Measurements from ENCODE around the gene SNX3.
A peak's percentile ranks its signal among the peaks of the same experiment; 100 is the strongest.

SNX3 gene

GRCh38 chr6:108169464-108170331 lies 91.1 kb downstream of the SNX3 start:
- no peak for DNase-seq

- peak; percentile 97 for DNase-seq
Observed at GRCh38 chr6:108168501-108169463, 92.1 kb downstream of the SNX3 start.

- no peak for DNase-seq
Observed at GRCh38 chr6:108168090-108168463, 92.8 kb downstream of the SNX3 start.

GRCh38 chr6:108167449-108168089 lies 93.3 kb downstream of the SNX3 start:
- DNase-seq = peak; percentile 75

GRCh38 chr6:108166664-108167448 lies 94.0 kb downstream of the SNX3 start:
- DNase-seq = no peak

- DNase-seq = peak; percentile 92
Observed at GRCh38 chr6:108165714-108166663, 94.9 kb downstream of the SNX3 start, which contains the start of gene NR2E1. NR2E1 (plus strand) TSS chr6:108166022; CDS start chr6:108166766, 744 bp downstream.

GRCh38 chr6:108164815-108165706 lies 95.8 kb downstream of the SNX3 start:
- DNase-seq = peak; percentile 85

GRCh38 chr6:108164543-108164814 lies 96.4 kb downstream of the SNX3 start:
- no peak for DNase-seq

GRCh38 chr6:108163644-108164542 lies 96.9 kb downstream of the SNX3 start:
- DNase-seq = peak; percentile 71

- DNase-seq = no peak
Observed at GRCh38 chr6:108163267-108163643, 97.6 kb downstream of the SNX3 start.

- DNase-seq = no peak
Observed at GRCh38 chr6:108161724-108162282, 99.0 kb downstream of the SNX3 start.
